Lung microvascular endothelial cell (primary cell): ENCODE results near the gene KPNA3. TPM values are rescaled to one million over a fixed set of nuclear protein-coding genes. Genes with fewer than 3 reads are reported as not detected.
"Not testable (repeated sequence)": the region's sequence is repeated elsewhere in the genome, so short reads cannot be mapped to it uniquely, and the experiment has no call there.

ENCODE experiments used
- DNase-seq, 2 donors: peaks; one replicate each; pipeline versions ENCODE4 v3.0.0 to v3.0.0-alpha.2; 2010; ENCODE audit warnings: low read depth in 2 of 2
- total RNA-seq: library from RNA; depleted of rRNA; stranded (reverse); fragments of >200 nt; gene quantifications from 2 replicates; pipeline ENCODE4 v1.2.1, GENCODE V29; 2014

Gene KPNA3
- total RNA-seq, 1 donor from 2014 or later, result 28.0 TPM

DNA sequence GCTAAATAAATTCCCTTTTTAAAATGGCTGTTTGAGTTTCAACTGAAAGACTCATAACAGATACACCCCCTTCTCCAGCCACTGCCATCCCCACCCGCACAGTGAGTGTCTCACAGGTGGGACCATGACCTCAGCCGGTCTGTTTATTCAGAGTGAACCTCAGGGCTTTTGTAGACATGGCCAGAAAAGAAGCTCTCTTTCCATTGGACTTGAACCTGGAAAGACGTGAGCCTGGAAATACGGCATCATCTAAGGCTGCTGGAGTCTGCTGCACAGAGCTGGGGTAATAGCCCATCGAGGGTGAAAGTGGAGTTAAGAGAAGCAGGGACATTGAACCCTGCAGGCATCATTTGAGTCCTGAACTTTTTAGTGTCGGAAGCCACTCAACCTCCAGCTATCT lies 15.2 kb upstream of the KPNA3 start:
- no peak for DNase-seq

DNA sequence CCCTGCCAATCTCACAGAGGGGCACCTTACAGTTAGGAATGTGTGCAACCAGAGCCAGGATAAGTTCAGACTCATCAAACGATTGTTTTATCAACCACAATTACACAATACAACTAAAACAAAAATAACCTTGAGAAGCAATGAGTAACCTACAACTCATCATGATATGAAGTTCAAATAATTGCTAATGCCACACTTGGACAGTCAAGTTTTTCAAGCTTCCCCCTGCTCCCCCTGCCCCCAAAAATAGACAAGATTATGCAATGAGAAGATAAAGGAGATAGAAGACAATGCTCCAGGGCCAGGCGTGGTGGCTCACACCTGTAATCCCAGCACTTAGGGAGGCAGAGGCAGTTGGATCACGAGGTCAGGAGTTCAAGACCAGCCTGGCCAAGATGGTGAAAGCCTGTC lies 13.6 kb upstream of the KPNA3 start:
- DNase-seq, result no peak

- not testable (repeated sequence) for DNase-seq
Observed at GRCh38 chr13:49803047-49803446, 10.6 kb upstream of the KPNA3 start.

DNA sequence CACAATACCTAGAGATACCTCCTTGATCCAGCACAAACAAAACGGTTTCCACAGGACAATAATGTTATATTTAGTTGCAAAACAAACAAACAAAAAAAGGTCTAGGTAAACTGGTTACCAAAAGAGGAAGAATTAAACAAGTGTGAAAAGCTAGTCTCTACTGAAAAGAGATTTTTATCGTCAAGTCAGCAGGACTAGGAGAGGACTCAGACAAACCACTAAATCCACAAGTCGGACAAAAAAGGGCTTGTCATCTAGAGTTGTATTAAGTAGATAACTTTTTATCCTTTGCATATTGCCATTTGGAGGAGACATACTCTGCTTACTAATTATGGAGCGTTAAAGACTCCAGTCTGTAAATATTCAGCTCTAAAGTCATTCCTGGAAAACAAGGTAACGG lies 9.9 kb upstream of the KPNA3 start:
- no peak for DNase-seq

- peak; percentile 56 to 57 for DNase-seq
Observed at GRCh38 chr13:49791711-49792549, 552 bp downstream of the KPNA3 start.

DNA sequence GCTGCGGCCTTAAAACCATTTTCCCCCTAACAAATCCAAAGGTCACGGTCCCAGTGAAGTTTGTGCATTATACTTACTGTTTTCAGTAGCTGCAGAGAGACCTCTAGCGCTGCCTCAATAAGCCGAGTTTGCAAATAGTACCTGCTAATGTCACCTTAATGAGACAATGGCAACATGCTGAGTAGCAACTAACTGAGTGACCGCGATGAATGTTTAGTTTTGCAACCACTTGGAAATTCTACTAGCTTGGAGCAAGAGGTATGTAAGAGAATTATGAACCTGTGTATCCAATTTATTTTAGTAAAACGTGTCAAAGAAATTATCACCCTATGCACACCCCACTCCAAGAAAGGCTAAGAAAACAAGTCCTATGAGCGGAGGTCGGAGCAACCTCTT lies 1.2 kb downstream of the KPNA3 start:
- DNase-seq, result peak; percentile 49 to 69

- DNase-seq, result no peak
Observed at GRCh38 chr13:49789968-49790367, 2.5 kb downstream of the KPNA3 start.

GRCh38 chr13:49786401-49787008 lies 6.0 kb downstream of the KPNA3 start:
- DNase-seq, result no peak

DNA sequence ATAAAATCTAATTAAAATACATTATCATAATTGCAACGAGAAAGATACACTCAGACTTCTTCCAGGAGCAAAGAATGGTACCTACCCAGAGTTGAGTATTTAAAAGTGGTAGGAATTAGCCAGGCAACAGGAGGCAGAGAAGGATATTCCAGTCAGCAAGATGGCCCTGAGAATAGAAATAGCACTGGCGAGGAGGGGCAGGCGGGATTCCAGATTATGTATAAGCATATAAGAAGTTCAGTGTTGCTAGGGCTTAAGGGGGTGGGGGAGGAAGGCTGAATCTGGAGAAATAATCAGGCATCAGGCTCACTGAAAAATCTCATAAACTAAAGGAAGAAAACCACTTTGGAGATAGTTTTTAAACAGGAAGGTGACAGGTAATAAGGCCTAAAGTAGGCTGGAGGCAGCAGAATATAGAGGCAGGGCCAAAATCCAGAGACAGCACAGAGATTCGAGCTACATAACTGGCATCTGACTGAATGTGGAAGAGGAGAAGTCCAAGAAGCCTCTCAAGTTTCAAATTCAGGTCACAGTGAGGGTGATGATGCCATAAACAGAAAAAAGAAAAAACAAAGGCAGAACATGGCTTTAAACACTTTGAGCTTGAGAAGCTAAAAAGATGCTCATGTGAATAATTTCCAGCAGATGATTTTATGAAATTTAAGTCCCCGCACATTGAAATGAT lies 7.5 kb downstream of the KPNA3 start:
- DNase-seq, result no peak

- DNase-seq, result no peak
Observed at GRCh38 chr13:49783865-49784264, 8.6 kb downstream of the KPNA3 start.

GRCh38 chr13:49782784-49783183 lies 9.7 kb downstream of the KPNA3 start:
- DNase-seq, result no peak

- DNase-seq, result no peak
Observed at GRCh38 chr13:49781806-49782205, 10.7 kb downstream of the KPNA3 start.

- no peak for DNase-seq
Observed at GRCh38 chr13:49779721-49780120, 12.8 kb downstream of the KPNA3 start.

- DNase-seq, result no peak
Observed at GRCh38 chr13:49777746-49778614, 14.5 kb downstream of the KPNA3 start.

DNA sequence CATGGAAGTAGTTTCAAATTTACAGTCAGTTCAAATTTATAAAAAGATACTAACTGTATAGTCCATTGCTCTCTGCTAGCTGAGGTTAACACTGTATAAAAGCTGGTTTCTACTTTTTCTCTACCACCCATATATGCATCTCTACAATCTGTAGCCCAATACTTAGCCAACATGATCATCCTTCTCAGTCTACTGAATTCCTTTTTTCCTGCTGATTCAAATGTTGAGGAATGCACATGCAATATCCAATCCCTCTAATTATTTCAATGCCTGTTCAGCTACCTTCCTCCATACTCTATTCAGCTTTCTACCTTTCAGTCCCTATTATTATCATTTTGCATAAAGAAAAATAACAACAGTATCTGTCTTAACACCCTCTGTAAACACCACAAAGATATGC lies 15.6 kb downstream of the KPNA3 start:
- DNase-seq, result no peak

DNA sequence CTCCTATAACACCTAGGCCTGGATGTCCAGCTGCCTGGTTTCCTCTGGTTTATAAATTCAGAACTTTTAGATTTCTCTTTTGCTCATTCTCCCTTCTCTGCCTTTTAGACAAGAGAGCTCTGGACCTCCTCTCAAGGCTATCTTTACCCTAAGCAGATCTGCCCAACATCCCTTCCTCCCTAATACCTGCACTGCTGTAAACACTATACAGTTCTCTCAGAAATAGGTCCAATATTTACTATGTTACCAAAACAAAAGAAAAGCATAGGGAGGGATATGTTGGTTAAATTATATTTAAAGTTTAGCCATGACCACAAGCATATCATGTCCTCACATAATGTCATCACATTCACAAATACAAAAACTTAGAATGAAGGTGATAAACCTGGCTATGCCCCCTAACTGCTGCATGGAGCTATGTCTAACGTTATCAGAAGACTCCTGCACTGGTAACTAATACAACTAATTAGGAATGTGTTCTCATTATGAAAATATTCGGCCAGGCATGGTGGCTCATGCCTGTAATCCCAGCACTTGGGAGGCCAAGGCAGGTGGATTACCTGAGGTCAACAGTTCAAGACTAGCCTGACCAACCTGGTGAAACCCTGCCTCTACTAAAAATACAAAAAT lies 18.0 kb downstream of the KPNA3 start:
- DNase-seq, result no peak

GRCh38 chr13:49772828-49773227 lies 19.7 kb downstream of the KPNA3 start:
- DNase-seq, result no peak

DNA sequence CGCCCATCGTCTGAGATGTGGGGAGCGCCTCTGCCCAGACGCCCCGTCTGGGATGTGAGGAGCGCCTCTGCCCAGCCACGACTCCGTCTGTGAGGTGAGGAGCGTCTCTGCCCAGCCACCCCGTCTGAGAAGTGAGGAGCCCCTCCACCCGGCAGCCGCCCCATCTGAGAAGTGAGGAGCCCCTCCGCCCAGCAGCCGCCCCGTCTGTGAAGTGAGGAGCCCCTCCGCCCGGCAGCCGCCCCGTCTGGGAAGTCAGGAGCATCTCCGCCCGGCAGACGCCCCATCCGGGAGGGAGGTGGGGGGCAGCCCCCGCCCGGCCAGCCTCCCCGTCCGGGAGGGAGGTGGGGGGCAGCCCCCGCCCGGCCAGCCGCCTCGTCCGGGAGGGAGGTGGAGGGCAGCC lies 30.7 kb downstream of the KPNA3 start:
- DNase-seq, result not testable (repeated sequence)

DNA sequence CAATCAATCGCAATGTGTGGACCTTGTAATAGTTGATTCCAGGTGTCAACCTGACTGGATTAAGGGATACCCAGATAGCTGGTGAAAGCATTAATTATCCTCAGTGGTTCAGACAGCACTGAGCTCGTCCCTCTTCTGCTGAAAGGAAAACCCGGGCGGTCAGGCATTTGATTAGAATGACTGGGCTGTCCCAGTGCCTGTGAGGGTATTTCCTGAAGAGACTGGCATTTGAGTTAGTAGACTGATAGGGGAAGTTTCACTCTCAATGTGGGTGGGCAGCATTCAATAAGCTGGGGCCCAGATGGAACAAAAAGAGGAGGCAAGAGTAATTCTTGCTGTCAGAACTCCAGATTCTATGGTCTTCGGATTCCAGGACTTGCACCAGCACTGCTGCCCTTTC lies 31.9 kb downstream of the KPNA3 start:
- no peak for DNase-seq

GRCh38 chr13:49759503-49759902 lies 33.0 kb downstream of the KPNA3 start:
- DNase-seq, result peak in 1 of 2 donors; percentile 24

DNA sequence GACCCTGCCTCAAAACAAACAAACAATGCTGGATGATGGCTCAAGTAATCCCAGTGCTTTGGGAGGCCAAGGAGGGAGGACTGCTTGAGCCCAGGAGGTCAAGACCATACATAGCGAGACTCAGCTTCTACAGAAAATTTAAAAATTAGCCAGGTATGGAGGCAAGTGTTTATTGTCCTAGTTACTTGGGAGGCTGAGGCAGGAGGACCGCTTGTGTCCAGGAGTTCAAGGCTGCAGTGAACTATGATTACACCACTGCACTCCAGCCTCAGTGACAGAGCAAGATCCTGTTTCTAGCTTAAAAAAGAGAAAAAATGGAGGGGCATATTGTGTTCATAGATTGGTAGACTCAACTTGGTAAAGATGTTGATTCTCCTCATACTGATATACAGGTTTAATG lies 36.2 kb downstream of the KPNA3 start:
- no peak for DNase-seq
